B cell (primary cell): ENCODE results near the gene CTNNA3. TPM values are rescaled to one million over a fixed set of nuclear protein-coding genes. Genes with fewer than 3 reads are reported as not detected.

ENCODE experiments used
- ATAC-seq: fragments of 200-7000 bp; cut with Tn5 transposase; one replicate; pipeline ENCODE4 v1.10.0; 2021; ENCODE audit warnings: low read depth, mild to moderate bottlenecking, moderate number of reproducible peaks, moderate library complexity
- CTCF ChIA-PET: fragments of 350-600 bp; sonication (Branson Sonifier 250); formaldehyde crosslinking; loops from one replicate; lab custom pipeline; 2021; ENCODE audit warnings: antibody characterized with exemption, inconsistent platforms; lab: Charles Lee
- POLR2A ChIA-PET: fragments of 350-600 bp; sonication (Branson Sonifier 250); formaldehyde crosslinking; loops from one replicate; lab custom pipeline; 2021; ENCODE audit warnings: antibody characterized with exemption; lab: Charles Lee
- DNase-seq: peaks from one replicate; pipeline ENCODE4 v3.0.0; 2013
- H2AFZ ChIP-seq: 2 replicates; pipeline ENCODE4 v1.6.1; 2012; ENCODE audit warnings: mild to moderate bottlenecking, low read depth, low read length; ENCODE audit not compliant: insufficient read depth, poor library complexity, severe bottlenecking
- H3K27ac ChIP-seq, 2 donors: 1 replicate in 1 of 2; 2 replicates in 1 of 2; pipeline ENCODE4 v1.5.1; 2012 to 2013; ENCODE audit warnings: low read length in 2 of 2, mild to moderate bottlenecking in 2 of 2, moderate library complexity in 1 of 2
- H3K27me3 ChIP-seq, 4 experiments: fragments of 200-600 bp in 1 of 4; sonication (generic) in 1 of 4; replicated peaks in 1 of 4; 1 replicate in 2 of 4; 2 replicates in 2 of 4; pipeline versions ENCODE4 v1.6.1 to v1.7.0; 2013 to 2016; ENCODE audit warnings: low read length in 3 of 4, mild to moderate bottlenecking in 2 of 4, mixed read lengths in 1 of 4, moderate library complexity in 1 of 4; ENCODE audit not compliant: insufficient read depth in 4 of 4, control insufficient read depth in 3 of 4; ENCODE audit errors: control extremely low read depth in 1 of 4
- H3K36me3 ChIP-seq, 2 experiments: replicated peaks in 1 of 2; 1 replicate in 1 of 2; 2 replicates in 1 of 2; pipeline versions ENCODE4 v1.6.1 to v1.7.1; 2013; ENCODE audit warnings: low read length in 1 of 2; ENCODE audit not compliant: insufficient read depth in 2 of 2, control insufficient read depth in 1 of 2; ENCODE audit errors: control extremely low read depth in 1 of 2, extremely low read depth in 1 of 2
- H3K4me1 ChIP-seq, 2 donors: fragments of 200-600 bp in 1 of 2; sonication (generic) in 1 of 2; 1 replicate in 1 of 2; 2 replicates in 1 of 2; pipeline versions ENCODE4 v1.5.1 to v1.6.1; 2013 to 2017; ENCODE audit warnings: low read length in 2 of 2; ENCODE audit not compliant: control insufficient read depth in 2 of 2, insufficient read depth in 2 of 2
- H3K4me2 ChIP-seq: replicated peaks from 2 replicates; pipeline ENCODE3; 2012; ENCODE audit warnings: mild to moderate bottlenecking, low read depth, low read length; ENCODE audit not compliant: poor library complexity, severe bottlenecking
- H3K4me3 ChIP-seq, 5 experiments: fragments of 200-600 bp in 1 of 5; sonication (generic) in 1 of 5; 1 replicate in 3 of 5; 2 replicates in 2 of 5; pipeline versions ENCODE4 v1.5.1 to v1.7.0; 2011 to 2016; ENCODE audit warnings: low read length in 4 of 5, mild to moderate bottlenecking in 4 of 5, low read depth in 2 of 5, control low read depth in 1 of 5, moderate library complexity in 1 of 5; ENCODE audit not compliant: insufficient read depth in 1 of 5; ENCODE audit errors: control extremely low read depth in 1 of 5, extremely low read depth in 1 of 5
- H3K79me2 ChIP-seq: fragments of 200-600 bp; sonication (generic); one replicate; pipeline ENCODE4 v1.6.0; 2016; ENCODE audit warnings: low read length; ENCODE audit not compliant: control insufficient read depth, insufficient read depth
- H3K9ac ChIP-seq: fragments of 200-600 bp; sonication (generic); 2 replicates; pipeline ENCODE4 v1.6.1; 2017; ENCODE audit warnings: mild to moderate bottlenecking, low read length, moderate library complexity
- H3K9me3 ChIP-seq, 3 donors: one replicate each; pipeline versions ENCODE4 v1.6.1 to v1.7.1; 2013; ENCODE audit warnings: low read length in 2 of 3; ENCODE audit not compliant: control insufficient read depth in 2 of 3, insufficient read depth in 1 of 3; ENCODE audit errors: control extremely low read depth in 1 of 3
- H4K20me1 ChIP-seq: 2 replicates; pipeline ENCODE4 v1.6.0; 2012; ENCODE audit warnings: mild to moderate bottlenecking, low read length; ENCODE audit not compliant: insufficient read depth, control insufficient read depth, poor library complexity, severe bottlenecking
- H3K27ac Mint-ChIP-seq: one replicate; pipeline ENCODE4 v1.8.0; 2021; ENCODE audit warnings: mixed read lengths
- H3K27me3 Mint-ChIP-seq: one replicate; pipeline ENCODE4 v1.8.0; 2021; ENCODE audit warnings: mixed read lengths
- H3K4me1 Mint-ChIP-seq: one replicate; pipeline ENCODE4 v1.8.0; 2021; ENCODE audit warnings: mixed read lengths
- H3K4me3 Mint-ChIP-seq: one replicate; pipeline ENCODE4 v1.8.0; 2021; ENCODE audit warnings: mixed read lengths
- H3K9me3 Mint-ChIP-seq: one replicate; pipeline ENCODE4 v1.8.0; 2022; ENCODE audit warnings: mixed read lengths; ENCODE audit not compliant: insufficient read depth
- EZH2 ChIP-seq: IDR thresholded peaks from 2 replicates; pipeline ENCODE4 v1.6.1; 2012; ENCODE audit warnings: borderline replicate concordance, low read depth, mild to moderate bottlenecking, moderate library complexity, low read length; ENCODE audit not compliant: insufficient read depth, poor library complexity, severe bottlenecking
- WGBS: methylation state at CpG from one replicate; pipeline ENCODE4 v1.1.5; 2013; ENCODE audit warnings: missing lambda C conversion rate; ENCODE audit not compliant: insufficient coverage; 5-methylcytosine and 5-hydroxymethylcytosine counted together
- intact Hi-C: fragments of 100-400 bp; cut with micrococcal nuclease; formaldehyde crosslinking; loops from one replicate; pipeline ENCODE4 v1.10.0; 2022
- polyA plus RNA-seq: library from polyadenylated mRNA; depleted of rRNA; stranded (reverse); fragments of >200 nt; gene quantifications from 2 replicates; pipeline ENCODE4 v1.2.3, GENCODE V29; 2012
- total RNA-seq, 2 donors: library from RNA; stranded (reverse); fragments of 120-200 nt in 1 of 2; gene quantifications; 1 replicate in 1 of 2; 2 replicates in 1 of 2; pipeline versions ENCODE4 v1.2.3 to v1.2.4, GENCODE V29; 2013 to 2022
- TF ChIP-seq, protein P1 (sequence below): fragments of 200-600 bp; IDR thresholded peaks from one replicate; pipeline ENCODE4 v1.8.0; 2022; ENCODE audit warnings: antibody characterized with exemption, mild to moderate bottlenecking

Gene CTNNA3
- total and polyA plus RNA-seq, 2 donors (not counting 1 experiment from before 2014, with no cell fraction given), result 0.01 TPM; not detected in 1

DNA sequence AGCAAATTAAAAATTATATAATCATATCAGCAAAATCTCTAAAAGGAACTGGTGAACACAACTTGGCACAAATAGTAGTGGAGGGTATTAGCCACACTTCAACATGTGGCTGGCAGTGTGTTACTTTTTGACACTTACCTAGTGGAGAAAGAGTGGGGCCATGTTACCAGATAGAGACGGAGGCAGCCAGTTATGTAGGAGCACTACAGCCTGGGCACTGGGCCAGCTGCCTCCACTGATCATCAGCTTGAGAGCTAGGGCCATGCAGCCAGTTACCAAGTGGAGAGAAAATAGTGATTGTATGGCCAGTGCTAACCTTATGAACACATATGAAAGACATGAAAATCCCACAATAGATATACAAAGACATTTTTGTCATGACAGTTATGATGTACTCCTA lies 243.1 kb downstream of the CTNNA3 start:
- TF ChIP-seq, protein P1, sequence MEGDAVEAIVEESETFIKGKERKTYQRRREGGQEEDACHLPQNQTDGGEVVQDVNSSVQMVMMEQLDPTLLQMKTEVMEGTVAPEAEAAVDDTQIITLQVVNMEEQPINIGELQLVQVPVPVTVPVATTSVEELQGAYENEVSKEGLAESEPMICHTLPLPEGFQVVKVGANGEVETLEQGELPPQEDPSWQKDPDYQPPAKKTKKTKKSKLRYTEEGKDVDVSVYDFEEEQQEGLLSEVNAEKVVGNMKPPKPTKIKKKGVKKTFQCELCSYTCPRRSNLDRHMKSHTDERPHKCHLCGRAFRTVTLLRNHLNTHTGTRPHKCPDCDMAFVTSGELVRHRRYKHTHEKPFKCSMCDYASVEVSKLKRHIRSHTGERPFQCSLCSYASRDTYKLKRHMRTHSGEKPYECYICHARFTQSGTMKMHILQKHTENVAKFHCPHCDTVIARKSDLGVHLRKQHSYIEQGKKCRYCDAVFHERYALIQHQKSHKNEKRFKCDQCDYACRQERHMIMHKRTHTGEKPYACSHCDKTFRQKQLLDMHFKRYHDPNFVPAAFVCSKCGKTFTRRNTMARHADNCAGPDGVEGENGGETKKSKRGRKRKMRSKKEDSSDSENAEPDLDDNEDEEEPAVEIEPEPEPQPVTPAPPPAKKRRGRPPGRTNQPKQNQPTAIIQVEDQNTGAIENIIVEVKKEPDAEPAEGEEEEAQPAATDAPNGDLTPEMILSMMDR, result no peak
- Histone ChIP-seq H4K20me1 (no peaks in the 10 kb centered on the region), H3K27me3 (no peaks in the 10 kb centered on the region), H3K27ac (no peak overlapping the region), H3K79me2 (no peaks in the 10 kb centered on the region), H3K4me3 (no peak overlapping the region), H3K9me3 (no peaks in the 10 kb centered on the region), H3K4me2 (no peak overlapping the region), H2AFZ (no peak overlapping the region), H3K9ac (no peak overlapping the region), H3K4me1 (no peaks in the 10 kb centered on the region), H3K36me3 (no peaks in the 10 kb centered on the region)
- Mint-ChIP-seq H3K9me3 (peaks cover 3% of the 10 kb centered on the region), H3K4me3 (no peak overlapping the region), H3K4me1 (no peaks in the 10 kb centered on the region), H3K27me3 (no peaks in the 10 kb centered on the region), H3K27ac (no peak overlapping the region)
- CTCF ChIA-PET, result no interaction called here
- POLR2A ChIA-PET, result no interaction called here
- intact Hi-C loops, result no loop called here
- no peak for DNase-seq
- no peak for ATAC-seq
- WGBS, result 100% methylated on average over 1 of the region's 1 CpG

DNA sequence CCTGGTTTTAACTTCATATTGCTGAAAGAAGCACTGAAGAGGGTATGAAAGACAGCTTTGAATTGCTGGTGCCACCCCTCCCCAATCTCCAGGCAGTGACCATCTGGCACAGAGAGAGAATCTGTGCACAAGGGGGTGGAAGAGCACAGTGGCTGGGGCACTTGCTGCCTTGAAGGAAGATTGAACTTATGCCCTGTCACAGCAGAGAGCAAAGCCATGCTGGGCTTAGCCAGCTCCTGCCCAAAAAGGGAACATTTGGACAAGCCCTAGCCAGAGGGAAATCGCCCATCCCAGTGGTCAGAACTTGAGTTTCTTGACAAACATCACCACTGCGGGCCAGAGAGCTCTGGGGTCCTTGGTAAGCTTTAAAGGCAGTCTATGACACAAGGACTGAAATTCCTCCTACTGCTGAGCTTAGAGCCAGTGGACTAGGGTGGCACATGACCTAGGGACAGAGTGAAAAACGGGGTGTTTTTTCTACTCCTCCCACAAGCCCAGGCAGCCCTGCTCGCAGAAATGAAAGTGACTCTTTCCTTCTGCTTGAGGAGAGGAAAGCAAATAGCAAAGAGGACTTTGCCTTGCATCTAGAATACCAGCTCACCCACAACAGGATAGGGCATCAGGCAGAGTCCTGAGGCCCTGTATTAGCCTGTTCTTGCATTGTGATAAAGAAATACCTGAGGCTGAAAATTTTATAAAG lies 257.2 kb downstream of the CTNNA3 start:
- Mint-ChIP-seq H3K4me3 (no peak overlapping the region), H3K27ac (no peak overlapping the region), H3K9me3 (peaks cover 16% of the 10 kb centered on the region), H3K4me1 (no peaks in the 10 kb centered on the region), H3K27me3 (no peaks in the 10 kb centered on the region)
- Histone ChIP-seq H3K79me2 (no peaks in the 10 kb centered on the region), H4K20me1 (no peaks in the 10 kb centered on the region), H3K9me3 (peaks cover 2 to 16% (median 7%) of the 10 kb centered on the region in 3 donors), H2AFZ (no peak overlapping the region), H3K4me2 (no peak overlapping the region), H3K27me3 (no peaks in the 10 kb centered on the region), H3K27ac (no peak overlapping the region), H3K4me3 (no peak overlapping the region), H3K9ac (no peak overlapping the region), H3K4me1 (no peaks in the 10 kb centered on the region), H3K36me3 (no peaks in the 10 kb centered on the region)
- 58% methylated on average over 2 of the region's 4 CpGs for WGBS
- TF ChIP-seq, protein P1, result no peak
- TF ChIP-seq EZH2, result no peak
- intact Hi-C loops, result no loop called here
- no peak for DNase-seq
- ChIA-PET CTCF (no interaction called here), POLR2A (no interaction called here)
- no peak for ATAC-seq
